HG02884 (cell line): Measurements from ENCODE around the gene STEAP4.

ENCODE experiments used
- ATAC-seq: cut with Tn5 transposase; IDR thresholded peaks from one replicate; pipeline ENCODE4 v1.9.1; 2021; ENCODE audit warnings: mild to moderate bottlenecking, moderate library complexity; ENCODE audit not compliant: unreplicated experiment

Gene STEAP4

DNA sequence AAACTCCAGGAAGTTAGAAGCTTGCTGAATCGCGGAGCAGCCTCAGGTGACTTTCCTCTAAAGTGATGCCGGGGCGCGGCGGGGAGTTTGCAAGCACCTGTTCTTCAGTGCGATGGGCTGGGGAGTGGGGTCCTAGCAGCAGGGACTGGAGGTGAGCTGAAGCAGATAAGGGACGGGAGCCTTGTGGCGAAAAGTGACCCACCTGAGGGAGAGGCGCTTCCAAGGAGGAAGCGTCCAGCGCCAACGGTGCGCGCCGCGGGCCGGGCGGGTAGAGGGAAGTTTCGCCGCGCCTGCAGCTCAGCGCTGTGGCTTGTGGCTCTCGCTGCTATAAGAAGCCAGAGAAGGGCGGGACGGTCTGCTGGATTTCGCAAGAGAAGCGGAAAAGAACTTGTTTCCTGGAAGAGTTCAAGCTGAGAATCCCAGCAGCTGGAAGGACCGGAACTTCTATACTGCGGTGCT lies at the start of gene STEAP4:
Gene STEAP4 (minus strand): TSS at position 305 of the 459 bp plus-strand sequence. CDS start 22,625 bp downstream, outside the sequence.
- no peak for ATAC-seq

DNA sequence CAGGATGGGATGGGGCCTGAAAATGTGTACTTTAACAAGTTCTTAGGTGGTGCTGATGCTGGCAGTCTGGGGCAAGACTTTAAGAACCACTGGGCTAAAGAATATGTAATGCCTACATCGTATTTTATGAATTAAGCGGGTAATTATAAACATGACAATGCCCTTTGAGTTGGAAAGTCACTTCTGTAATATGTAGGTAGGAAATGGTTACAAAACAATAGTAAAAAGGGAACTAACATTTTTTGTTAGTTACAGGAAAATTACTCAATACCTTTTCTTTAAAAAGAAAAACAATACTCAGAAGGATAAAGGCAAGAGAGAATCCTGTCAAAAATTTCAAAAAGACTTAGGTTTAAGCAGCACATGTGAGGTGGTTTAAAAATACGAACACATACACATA lies 48.3 kb upstream of the STEAP4 start:
- ATAC-seq, result no peak

DNA sequence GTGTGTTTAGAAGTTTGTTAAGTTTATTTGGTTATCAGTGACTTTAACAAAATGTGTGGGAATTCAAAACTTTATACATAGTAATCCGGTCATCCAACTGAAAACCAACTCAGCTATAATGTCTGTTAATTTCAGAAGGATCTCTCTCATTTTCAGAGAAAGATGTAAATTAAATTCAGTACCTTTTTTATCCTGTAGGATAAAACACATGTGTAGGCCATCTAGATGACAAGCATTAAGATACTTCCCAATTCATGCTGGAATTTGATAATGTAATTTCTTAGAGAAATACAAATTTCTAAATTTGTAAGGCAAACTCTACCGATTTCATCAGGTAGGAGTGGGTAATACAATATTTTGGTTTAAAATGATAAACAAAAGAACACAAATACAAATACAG lies 43.4 kb upstream of the STEAP4 start:
- no peak for ATAC-seq

DNA sequence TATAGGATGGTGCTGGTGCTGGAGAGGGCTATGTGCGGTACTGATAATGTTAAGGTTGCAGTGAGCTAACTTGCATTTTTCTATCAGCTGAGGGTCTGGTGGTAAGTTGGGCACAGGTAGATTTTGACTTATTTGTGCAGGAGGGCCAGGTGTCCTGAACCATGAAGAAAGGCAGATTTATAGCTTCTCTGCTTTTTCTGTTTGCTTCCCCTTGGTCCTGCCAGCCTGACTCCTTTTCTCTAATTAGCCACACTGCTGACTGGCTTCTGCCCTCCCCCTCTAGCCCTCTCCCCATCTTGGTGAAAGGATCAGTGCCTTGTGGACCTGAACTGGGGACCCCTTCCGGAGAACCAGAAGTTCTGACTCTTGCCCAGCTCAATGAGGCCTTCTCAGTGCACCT lies 40.8 kb upstream of the STEAP4 start:
- ATAC-seq, result no peak

DNA sequence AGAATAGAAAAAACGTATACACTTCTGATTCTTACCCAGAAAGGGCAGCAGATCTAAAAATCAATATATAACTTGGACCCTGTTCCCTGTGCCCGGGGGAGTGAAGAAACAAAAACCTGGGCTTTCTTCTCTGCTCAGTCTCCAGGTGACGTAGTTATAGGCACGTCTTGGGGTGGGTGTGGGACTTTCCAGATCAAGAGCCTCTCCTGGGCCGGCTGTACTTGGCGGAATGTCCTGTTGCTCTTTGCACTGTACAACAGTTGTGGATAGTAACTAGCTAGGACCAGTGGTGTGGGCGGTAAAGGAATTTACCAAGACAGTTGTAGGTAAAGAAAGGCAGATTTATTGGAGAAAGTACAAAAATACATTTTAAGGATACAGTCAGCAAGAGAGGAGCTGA lies 40.4 kb upstream of the STEAP4 start:
- no peak for ATAC-seq

DNA sequence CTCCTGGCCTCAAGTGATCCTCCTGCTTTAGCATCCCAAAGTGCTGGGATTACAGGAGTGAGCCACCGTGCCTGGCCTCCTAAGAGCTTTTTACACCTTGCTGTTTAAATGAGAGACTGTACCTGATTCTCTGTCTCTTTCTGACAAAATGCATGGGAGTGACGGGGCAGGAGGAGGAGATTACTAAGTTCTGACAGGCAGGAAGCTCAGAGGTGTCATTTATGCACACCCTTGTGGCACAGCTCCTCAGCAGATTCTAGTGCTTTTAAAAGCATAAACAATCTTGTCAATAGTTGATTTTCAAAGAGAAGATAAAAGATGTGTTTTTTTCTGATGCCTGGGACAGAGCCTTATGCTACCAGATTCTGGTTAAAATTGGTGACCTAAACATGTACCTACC lies 39.7 kb upstream of the STEAP4 start:
- no peak for ATAC-seq

DNA sequence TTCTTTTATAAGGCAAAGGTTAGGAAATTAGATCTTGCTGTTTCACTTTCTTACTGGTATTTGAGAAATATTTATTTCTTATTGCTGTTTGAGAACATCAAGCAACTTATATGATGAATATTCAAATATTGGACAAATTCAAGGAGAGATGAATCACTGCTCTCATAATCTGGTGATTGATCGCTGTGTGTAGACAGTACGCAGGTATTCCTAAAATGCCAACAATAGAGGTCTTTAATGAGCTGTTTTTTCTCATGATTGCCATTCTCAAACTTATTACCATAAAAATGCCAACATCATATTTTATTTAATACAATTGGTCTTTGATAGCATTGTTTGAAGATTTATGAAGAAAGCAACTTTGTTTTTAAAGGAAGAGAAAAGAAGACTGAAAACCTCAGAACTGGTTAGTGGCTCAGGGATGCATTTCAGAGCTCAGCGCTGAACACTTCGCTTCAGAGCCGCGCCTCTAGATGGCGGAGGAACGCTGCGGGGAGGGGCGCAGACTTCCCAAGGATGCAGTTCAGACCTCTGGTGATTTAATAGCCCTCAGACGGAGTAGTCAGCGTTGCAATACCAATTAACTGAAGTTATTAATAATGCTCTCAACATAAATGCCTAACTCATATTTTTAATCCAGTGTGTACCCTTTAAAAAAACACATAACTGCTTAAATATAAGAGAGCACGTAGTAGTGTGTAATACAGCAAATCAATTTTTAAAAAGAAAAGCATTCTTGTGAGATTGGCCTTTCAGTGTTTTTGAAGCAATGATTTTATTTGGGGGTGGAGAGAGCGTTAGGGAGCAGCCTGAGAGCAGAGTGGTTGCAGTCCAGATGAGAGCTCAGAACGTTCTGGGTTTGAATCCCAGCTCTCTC lies 38.5 kb upstream of the STEAP4 start:
- peak; percentile 49 for ATAC-seq

DNA sequence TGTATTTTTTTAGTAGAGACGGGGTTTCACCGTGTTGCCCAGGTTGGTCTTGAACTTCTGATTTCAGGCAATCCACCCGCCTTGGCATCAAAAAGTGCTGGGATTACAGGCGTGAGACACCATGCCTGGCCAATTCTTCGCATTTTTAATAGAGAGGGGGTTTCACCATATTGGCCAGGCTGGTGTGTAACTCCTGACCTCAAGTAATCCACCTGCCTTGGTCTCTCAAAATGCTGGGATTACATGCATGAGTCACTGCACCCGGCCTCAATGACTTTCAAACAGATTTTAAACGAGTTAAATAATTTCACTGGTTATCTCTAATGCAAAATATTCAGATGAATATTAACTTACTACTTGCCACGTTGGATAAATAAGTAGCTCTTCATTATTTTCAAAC lies 37.6 kb upstream of the STEAP4 start:
- ATAC-seq, result no peak

DNA sequence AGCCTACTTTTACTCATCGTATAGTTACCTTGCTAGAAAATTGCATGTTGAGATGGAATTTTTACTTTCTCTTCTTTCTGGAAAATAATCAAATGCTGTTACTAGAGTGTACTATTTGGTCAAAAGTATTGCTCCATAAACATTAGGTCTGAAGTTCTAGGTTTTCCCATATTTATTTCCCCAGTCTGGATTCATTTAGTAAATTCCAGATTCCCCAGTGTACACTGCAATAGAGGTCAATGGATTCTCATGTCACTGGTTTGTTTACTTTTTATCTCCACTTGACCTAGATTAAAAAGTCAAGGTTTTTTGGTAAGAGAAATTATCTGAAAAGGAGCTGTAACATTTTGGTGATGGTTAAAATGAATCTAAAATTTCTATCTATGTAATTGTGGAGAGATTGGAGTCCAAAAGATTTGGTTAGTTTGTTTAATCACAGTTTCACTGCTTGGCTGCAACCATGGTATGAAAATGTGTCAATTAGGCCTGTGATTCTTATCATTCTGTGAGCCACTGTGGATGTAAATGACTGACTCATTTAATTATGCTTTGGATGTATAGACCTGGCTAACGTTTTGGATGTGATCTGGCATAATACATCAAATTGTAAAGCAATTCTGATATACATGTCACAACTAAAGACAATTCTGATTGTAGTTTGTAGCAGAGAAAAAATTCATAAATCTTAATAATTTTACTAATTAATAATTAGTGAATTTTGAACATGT lies 32.7 kb upstream of the STEAP4 start:
- ATAC-seq, result no peak

DNA sequence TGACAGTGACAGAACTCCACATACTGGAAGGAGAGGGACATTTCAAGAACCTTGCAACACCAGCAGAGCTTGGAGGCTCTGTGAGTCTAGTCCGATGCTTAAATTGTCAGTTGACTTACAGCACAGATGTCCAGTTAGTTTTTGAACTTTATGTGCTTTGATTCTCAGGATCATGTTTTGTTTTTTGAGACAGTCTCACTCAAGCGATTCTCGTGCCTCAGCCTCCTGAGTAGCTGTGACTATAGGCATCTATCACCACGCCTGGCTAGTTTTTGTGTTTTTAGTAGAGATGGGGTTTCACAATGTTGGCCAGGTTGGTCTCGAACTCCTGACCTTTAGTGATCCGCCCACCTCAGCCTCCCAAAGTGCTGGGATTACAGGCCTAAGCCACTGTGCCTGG lies 31.8 kb upstream of the STEAP4 start:
- no peak for ATAC-seq

DNA sequence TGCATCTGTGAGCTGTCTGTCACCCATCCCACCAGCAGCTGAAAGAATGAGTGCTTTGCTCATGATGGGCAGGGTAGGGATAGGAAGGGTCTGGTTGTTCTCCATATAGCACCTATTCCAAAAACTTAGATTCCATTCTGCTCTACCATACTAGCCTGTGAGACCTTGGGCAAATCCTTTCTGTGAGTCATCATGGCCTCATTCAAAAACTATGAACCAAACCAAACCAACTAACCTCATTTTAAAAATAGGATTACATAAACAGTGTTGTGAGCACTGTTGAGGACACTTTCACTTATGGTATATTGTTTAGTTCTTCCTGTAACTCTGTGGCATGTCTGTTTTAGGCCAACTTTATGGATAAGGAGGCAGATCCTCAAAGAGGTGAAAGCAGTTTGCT lies 30.9 kb upstream of the STEAP4 start:
- ATAC-seq, result no peak

DNA sequence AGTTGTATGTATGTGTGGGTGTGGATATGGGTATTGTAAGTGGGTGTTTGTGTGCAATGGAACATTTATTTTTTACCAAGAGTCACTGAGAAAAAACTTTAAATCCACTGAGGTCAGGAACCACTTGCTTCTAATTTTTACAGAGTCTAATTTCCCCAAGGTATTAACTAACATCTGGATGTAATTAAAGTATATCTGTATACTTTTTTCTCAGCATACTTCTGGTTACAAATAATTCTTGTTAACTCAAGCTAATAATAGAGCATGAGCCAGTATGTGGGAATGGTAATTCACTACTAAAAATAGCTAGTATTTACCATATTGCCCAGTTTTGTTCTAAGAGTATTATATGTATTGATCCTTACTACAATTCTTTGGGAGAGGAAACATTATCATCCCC lies 24.6 kb upstream of the STEAP4 start:
- no peak for ATAC-seq

DNA sequence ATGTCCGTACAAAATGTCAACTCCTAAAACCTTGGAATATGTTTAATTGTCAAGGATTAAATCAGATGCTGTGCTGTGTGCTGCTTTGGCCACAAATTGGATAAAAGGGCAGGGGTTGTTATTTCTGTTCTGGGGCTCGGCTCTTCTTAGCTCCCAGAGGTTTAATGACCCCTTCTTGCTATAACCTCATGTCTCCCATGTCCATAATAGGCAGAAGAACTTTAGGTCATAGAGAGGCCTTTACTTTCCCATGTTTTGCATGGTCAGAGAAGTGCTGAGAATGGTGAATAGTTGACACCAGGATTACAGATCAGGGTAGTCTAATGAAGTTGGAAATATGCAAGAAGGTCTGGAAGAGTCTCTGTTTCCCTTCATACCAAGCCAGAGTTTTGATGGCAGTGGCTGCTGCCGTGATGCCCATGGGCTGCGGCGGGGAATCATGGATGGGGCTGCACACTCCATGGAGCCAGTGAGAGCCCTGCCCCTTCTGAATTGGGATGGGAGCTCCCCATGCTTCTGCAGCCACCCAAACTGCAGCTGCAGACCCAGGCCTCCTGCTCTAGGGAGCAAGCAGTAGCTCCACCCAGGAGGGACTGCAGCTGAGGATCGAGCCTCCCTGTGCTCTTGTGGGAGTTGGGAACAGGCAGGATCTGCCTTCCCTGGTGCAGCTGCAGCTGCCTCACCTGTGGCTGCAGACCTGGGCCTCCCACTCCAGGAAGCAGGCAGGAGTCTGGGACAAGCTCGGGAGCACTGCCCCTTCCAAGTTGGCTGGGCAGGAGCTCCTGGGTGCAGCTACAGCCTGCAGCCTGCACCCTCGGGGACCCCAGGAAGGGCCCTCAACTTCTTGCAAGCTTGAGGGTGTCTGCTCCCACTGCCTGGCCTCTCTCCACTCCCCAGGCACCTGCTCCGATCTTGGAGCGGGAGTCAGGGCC lies 23.1 kb upstream of the STEAP4 start:
- ATAC-seq, result no peak

DNA sequence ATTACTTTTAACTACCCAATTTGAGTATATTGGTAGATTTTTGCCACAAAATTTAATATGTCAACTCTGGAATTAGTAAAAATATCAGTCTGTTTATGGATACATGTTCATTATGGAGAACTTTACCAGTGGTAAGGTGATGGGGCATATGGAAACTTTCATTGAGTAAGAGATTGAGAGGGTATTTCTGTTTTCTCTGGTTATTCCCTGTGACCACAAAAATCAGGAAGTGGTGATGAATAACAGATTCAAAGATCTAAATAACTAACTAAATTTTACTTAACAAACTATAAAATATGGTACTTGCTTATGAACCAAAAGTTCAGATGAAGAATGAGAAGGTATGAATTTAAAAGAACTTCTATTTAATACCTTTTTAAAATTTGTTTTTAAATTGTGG lies 22.1 kb upstream of the STEAP4 start:
- ATAC-seq, result no peak

DNA sequence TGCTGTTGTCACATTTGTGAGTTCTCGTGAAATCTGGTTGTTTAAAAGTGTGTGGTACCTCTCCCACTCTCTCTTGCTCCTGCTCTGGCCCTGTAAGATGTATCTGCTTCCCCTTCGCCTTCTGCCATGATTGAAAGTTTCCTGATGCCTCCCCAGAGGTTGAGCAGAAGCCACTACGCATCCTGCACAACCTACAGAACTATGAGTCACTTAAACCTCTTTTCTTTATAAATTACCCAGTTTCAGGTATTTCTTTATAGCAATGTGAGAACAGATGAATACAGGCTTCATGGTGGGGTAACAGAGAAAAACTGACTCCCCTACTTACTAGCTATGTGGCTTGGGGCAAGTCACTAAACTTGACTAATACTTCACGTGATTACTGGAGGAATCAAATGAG lies 18.0 kb upstream of the STEAP4 start:
- ATAC-seq, result no peak

DNA sequence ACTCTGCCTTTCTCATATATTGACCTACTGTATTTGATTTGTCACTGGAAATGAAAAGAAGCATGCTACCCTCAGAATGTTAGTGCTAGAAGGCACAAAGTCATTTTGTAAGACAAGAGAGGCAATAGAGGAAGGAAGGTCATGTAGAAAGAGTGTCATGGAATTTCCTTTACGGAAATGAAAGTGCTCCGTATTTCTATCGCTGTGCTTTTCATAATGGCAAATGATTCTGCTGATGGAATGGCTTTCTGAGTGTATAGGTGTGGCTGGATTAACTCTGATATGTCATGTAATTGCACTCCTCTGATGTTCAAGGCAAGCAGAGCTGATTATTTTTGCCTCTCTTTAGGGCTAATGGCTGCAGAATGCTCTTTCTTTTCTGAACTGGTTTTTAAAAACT lies 15.5 kb upstream of the STEAP4 start:
- no peak for ATAC-seq

DNA sequence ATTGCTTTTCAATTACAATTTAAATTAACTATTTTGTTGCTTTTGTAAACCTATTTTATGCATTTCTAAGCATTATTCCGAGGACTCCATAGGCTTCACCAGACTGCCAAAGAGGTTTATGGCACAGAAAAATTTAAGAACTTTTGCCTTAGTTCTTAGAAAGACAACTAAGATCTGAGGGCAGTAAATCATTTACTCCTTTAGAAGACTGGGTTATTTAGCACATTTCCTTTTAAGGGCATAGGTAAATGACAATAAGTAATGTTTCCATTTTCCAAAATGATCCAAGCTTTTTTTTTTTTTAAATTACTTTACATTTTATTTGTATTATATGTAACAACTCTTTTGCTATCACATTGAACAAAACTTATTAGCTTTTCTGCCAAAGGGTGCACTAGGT lies 15.0 kb upstream of the STEAP4 start:
- ATAC-seq, result no peak

DNA sequence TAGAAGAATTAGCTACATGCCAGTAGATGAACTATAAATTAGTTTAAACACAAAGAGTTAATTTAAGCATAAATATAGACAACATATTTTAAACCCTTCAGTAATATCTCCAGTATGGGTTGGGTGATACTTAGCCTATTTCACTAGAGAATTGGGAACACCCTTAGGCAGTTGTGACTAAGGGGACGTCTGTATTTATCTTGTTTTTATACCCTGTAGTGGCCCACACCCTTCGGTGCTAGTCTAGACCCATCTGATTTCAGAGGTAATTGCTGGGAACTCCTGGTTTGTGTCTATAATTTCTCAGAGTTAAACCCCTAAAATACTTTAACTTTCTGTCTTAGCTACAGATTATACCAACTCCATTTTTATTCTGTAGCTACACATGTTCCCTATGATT lies 11.5 kb upstream of the STEAP4 start:
- no peak for ATAC-seq

DNA sequence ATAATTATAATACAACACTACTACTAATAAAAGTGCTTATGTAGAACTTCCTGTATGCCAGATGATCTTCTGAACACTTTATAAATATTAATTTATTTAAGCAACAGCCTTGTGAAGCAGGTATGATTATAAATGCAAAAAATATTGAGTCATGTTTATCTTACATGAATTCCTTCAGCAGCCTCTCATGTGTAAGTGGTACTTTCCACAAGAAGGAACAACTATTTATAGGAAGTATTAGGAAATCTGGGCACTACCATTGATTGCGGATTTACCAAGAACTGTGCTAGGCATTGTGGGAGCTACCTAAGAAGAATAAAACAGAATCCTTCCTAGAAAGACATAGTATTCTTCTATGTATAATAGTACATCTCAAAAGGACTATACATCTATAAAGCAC lies 10.7 kb upstream of the STEAP4 start:
- ATAC-seq, result no peak

DNA sequence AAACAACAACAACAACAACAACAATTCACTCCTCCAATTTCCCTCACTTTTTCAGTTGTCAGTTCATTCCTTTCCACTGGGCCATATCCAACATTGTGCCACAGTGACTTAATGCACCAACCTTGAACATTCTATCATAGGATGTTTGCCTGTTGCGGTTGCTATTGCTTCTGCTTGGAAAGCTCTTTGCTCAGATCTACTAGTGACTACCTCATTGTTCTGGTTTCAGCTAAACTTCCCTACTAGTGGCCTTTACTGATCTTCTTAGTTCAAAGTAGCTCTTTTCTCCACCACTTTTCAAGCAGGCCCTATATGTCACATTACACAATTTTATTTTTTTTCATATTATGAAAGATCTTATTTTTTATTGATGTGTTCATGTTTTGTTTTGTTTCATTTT lies 9.8 kb upstream of the STEAP4 start:
- no peak for ATAC-seq

DNA sequence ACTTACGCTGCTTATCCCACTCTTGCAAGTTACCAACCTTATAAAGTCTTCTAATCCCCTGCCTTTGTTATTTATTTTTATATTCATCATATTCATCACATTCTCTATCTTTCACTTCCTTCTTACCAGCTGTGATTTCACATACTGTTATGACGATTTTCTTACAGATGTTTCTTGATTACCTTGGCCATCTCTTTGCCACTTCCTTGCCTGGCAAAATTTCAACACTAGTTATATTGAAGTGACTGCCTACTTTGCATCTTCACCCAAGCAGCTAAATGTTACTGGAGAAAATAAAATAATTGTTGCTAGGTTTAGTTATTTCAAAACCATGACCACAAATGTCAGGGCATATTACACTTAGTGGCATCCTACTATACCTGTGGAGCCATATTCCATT lies 8.8 kb upstream of the STEAP4 start:
- no peak for ATAC-seq
